OCI-LY7 (cell line): ENCODE data around the gene SLC25A22.

Experiments
- CTCF ChIP-seq: fragments of 200-600 bp; sonication (generic); conservative IDR thresholded peaks from 2 replicates; pipeline ENCODE4 v1.5.1; 2014; ENCODE audit warnings: mild to moderate bottlenecking, antibody characterized with exemption, low read length, moderate library complexity, mixed read lengths
- EZH2phosphoT487 ChIP-seq: fragments of 200-600 bp; sonication (generic); IDR thresholded peaks from 2 replicates; pipeline ENCODE4 v1.6.1; 2018; ENCODE audit warnings: low read depth, borderline replicate concordance, mild to moderate bottlenecking, mixed run types, antibody characterized with exemption, low read length, moderate library complexity, mixed read lengths

GRCh38 chr11:760236-760635 is 37.8 kb downstream of the SLC25A22 start:
- TF ChIP-seq CTCF (no peak), EZH2phosphoT487 (no peak)
